22Rv1 (cell line): Measurements from ENCODE around the gene RNF5.
"Not testable (repeated sequence)": the region's sequence is repeated elsewhere in the genome, so short reads cannot be mapped to it uniquely, and the experiment has no call there.

Experiments used
- H3K27ac ChIP-seq: fragments of 450-650 bp; 2 replicates; pipeline ENCODE4 v1.5.1; 2017
- ZFX ChIP-seq: fragments of 450-650 bp; IDR thresholded peaks from 2 replicates; pipeline ENCODE4 v1.6.1; 2017; ENCODE audit warnings: antibody characterized with exemption, borderline replicate concordance
- TF ChIP-seq, protein P1 (sequence below): fragments of 450-650 bp; IDR thresholded peaks from 2 replicates; pipeline ENCODE4 v1.5.1; 2017; ENCODE audit warnings: mild to moderate bottlenecking

Gene RNF5

DNA sequence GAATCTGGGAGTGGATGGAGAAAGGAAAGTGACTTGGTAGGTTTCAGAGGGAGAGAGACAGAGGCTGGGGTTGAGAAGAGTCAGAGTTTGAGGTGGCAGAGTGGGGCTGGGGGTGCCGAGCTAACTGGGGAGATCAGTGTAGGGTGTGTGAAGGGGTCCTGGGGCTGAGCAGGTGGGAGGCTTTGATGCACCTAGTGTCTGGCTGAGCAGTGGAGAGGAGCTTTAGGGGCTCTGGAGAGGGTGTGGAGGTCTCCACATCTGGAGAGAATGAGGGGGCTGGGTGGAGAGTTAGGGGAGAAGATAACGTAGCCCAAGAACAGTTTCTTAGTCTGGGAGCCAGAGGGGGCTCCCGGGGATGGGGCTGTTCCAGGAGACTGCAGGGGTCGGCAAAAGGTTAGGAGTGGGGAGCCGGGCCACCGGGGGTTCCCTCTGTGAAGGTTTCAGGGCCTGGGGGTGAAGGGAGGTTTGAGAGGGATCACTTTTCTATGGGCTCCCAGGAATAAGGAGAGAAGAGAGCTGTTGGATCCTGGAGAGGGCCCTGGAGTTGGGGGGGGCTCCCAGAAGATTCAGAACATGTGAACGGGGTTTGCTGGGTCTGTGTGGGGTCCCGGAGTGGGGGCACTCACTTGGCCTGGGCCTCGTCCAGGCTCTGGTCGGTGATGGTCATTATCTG lies 11.0 kb downstream of the RNF5 start:
- no peak for TF ChIP-seq ZFX
- TF ChIP-seq, protein P1, sequence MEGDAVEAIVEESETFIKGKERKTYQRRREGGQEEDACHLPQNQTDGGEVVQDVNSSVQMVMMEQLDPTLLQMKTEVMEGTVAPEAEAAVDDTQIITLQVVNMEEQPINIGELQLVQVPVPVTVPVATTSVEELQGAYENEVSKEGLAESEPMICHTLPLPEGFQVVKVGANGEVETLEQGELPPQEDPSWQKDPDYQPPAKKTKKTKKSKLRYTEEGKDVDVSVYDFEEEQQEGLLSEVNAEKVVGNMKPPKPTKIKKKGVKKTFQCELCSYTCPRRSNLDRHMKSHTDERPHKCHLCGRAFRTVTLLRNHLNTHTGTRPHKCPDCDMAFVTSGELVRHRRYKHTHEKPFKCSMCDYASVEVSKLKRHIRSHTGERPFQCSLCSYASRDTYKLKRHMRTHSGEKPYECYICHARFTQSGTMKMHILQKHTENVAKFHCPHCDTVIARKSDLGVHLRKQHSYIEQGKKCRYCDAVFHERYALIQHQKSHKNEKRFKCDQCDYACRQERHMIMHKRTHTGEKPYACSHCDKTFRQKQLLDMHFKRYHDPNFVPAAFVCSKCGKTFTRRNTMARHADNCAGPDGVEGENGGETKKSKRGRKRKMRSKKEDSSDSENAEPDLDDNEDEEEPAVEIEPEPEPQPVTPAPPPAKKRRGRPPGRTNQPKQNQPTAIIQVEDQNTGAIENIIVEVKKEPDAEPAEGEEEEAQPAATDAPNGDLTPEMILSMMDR: no peak
- peak overlapping the region; percentile 87 for H3K27ac ChIP-seq

DNA sequence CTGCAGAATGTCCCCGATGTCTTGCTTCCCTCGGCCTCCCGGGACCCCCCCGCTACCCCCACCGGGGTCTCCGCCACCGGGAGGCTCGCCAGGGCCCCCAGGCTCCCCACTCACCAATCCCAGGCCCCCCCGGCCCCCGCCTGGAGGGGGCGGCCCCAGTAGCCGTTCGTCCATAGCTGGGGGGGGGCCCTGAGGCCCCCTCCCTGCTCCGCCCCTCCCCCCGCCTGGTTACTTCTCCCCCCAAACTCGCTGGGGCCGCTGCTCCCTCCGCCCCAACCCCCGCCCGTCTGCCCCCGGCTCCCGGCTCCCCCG lies 11.5 kb downstream of the RNF5 start:
- TF ChIP-seq, protein P1: no peak
- no peak for TF ChIP-seq ZFX
- peak overlapping the region; percentile 87 for H3K27ac ChIP-seq

DNA sequence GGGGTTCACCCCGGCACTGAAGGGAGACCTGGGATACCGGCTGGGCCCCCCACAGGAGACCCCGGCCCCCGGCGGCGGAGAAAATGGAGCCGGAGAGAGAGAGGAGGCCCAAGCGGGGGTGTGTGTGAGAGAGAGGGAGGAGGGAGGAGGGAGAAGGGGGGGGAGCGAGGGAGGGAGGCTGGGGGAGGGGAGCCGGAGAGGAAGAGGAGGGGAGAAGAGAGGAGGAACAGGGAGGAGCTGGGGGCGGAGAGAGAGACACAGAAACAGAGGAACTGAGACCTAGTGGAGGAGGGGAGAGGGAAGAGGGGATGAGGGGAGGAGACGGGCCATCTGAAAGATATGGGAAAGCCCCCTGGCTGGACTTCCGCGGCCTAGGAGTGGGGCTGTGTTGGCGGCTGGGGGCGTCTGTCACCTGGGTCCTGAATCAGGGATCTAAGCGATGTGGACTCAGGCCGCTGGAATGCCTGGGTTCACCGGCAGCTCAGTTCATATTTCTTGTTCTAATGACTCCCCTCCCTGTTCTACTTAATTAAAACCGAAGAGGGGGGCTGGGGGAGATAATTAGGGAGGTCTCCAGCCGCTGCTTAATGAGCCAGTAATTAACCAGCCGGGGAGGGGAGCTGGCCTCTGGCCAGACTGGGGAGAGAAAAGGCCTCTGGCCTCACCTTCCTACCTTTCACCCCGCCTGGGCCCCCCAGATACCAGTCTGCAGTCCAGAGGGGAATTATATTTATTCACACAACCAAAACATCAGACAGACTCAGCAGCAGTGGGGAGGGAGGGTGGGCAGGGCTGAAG lies 12.0 kb downstream of the RNF5 start, which contains the start of gene PBX2:
Gene PBX2 (minus strand): TSS at position 149 of the 798 bp plus-strand sequence. CDS start 287 bp downstream, outside the sequence.
- H3K27ac ChIP-seq: peak within 1 kb of the TSS; percentile 87
- TF ChIP-seq ZFX: no peak
- TF ChIP-seq, protein P1: no peak

DNA sequence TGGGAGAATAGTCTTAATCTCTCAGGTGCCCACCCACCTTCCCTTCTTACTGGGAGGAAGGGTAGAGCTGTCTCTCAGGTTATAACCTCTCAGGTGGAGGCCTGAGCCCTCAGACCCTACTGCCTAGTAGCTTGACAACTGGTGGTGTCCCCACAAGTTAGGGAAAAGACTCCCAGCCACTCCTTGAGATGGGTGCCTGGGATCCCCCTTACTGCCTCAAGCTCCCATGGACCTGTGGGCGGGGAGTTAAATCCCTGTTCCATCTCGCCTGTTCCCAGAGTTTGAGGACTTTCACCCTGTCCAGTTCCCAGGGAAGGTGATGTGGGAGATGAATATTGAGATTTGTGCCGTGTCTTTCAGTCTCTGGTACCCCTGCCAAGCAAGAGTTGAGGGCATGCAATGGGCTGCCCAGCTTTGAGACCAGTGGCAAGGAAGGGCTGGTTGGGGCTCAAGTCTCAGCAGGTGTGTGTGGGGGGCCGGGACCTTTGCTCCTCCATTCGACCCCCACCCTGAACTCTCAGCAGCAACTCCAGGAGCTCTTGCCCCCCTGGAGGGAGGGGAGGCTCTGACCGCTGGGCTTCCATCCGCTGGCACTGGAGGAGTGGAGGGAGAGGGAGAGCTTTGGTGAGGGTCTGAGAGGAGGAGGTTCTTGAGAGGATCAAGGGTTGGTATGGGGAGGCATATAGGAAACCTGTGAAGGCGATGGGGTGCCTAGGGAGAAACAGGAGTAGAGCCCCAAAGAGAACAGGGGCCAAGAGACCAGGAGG lies 12.9 kb downstream of the RNF5 start:
- no peak for TF ChIP-seq ZFX
- TF ChIP-seq, protein P1: no peak
- H3K27ac ChIP-seq: peak overlapping the region; percentile 87

DNA sequence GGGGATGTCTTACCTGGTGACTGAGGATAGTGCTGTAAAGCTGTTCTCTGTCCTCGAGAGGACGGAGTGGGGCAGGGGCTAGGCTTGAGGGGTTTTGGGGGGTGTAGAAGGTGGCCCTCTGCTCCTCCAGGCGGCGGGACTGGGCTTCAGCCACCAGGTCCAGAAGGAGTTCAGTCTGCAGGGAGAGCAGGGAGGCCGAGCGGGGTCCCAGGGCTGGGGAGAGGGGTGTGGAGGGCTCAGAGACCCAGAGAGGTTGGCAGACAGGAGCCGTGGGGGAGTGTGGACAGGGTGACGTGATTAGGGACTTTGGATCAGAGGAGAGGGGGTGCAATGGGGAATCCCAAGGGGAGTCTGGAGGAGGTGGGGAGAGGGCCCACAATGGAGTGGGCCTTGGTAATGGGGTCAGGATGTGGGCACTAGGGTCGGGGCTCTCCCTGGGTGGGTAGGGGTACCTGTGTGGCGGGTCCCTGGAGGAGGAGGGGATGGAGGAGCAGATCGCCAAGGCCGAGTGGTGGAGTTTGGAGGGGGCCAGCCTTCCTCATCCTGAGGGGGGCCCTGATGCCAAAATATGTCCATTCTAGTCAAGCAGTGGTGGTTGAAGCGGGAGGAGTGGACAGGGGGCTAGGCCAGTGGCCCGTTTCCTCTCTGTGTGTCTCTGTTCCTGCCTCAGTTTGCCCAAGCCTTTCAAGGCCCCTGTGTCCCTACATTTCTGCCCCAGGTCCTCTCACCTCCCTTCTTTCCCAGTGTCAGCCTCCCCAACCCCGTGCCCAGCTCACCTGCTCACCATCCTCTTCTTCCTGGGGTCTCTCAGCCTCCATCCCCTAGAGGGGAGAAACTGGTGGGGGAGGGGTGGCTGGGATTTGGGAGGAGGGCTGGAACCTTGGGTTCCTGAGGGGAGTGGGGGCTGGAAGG lies 13.7 kb downstream of the RNF5 start:
- no peak for TF ChIP-seq ZFX
- TF ChIP-seq, protein P1: no peak
- H3K27ac ChIP-seq: no peak overlapping the region

DNA sequence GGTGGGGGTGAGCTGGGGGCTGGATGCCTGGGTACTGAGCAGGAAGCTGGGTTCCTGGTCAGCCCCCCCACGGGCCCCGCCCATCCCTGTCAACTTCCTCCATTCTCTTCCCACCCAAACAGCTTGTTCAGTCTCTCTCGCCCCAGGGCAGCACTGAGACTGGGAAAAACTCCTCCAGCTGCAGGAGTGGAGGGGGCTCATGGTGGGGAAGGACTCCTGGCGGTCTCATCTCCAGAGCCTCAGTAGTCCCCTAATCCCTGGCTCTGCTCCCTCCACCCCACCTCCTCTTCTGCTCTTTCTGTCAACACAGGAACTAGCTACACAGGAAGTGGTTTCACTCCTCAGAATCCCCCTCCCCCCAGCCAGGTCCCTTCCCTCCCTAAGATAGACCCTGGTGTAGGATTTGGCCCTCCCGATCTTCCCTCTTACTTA lies 14.4 kb downstream of the RNF5 start, which contains the start of gene GPSM3:
Gene GPSM3 (minus strand): TSS at position 36 of the 432 bp plus-strand sequence. CDS start 130 bp downstream, outside the sequence.
- no peak within 1 kb of the TSS for H3K27ac ChIP-seq

DNA sequence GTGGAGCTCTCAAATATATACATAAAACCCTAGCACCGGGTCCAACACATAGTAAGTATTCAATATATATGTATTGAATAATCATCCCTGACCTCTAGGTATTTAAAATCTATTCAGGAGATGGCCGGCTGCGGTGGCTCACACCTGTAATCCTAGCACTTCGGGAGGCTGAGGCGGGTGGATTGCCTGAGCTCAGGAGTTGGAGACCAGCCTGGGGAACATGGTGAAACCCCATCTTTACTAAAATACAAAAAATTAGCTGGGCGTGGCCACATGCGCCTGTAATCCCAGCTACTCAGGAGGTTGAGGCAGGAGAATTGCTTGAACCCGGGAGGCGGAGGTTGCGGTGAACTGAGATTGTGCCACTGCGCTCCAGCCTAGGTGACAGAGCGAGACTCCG lies 14.9 kb downstream of the RNF5 start:
- H3K27ac ChIP-seq: not testable (repeated sequence)

More for the DNA sequence above, 14.4 kb downstream of the RNF5 start, which contains the start of gene GPSM3:
- no peak for TF ChIP-seq ZFX
- TF ChIP-seq, protein P1: no peak
